NCI-H446 treated with DMSO at 0.1 percent for 48 hours (cell line): ENCODE data around the gene OR3A2.
"Not testable (repeated sequence)": the region's sequence is repeated elsewhere in the genome, so short reads cannot be mapped to it uniquely, and the experiment has no call there.

Experiments used
- DNase-seq: peaks from one replicate; lab custom pipeline; 2025; lab: John Stamatoyannopoulos, UW

Gene OR3A2

DNA sequence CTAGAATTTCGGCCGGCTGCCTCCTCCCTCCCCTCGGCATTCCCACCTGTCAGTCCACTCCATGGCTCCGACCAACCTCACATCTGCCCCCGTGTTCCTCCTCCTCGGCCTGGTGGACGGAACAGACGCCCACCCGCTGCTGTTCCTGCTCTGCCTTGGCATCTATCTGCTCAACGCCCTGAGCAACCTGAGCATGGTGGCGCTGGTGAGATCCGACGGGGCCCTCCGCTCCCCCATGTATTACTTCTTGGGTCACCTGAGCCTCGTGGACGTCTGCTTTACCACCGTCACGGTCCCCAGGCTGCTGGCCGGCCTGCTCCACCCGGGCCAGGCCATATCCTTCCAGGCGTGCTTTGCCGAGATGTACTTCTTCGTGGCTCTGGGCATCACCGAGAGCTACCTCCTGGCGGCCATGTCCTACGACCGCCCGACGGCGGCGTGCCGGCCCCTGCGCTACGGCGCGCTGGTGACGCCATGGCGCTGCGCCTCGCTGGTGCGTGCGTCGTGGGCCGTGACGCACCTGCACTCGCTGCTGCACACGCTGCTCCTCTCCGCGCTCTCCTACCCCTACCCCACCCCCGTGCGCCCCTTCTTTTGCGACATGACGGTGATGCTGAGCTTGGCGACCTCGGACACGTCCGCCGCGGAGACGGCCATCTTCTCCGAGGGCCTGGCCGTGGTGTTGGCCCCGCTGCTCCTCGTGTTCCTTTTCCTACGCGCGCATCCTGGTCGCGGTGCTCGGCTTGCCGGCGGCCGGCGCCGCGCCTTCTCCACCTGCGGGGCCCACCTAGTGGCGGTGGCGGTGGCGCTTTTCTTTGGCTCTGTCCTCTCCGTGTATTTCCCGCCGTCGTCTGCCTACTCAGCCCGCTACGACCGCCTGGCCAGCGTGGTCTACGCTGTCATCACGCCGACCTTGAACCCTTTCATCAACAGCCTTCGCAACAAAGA is at the start of gene OR3A2:
Gene OR3A2, minus strand, starts transcription at position 440 of the 948 bp plus-strand sequence.
- DNase-seq, result no peak

GRCh38 chr17:3433741-3434140 is 47.6 kb upstream of the OR3A2 start, which contains the start of gene OR1E2:
OR1E2 (minus strand) TSS chr17:3433841; CDS start chr17:3433841, 0 bp downstream.
- DNase-seq, result no peak

GRCh38 chr17:3433215-3433614 is 47.1 kb upstream of the OR3A2 start:
- DNase-seq, result not testable (repeated sequence)

- no peak for DNase-seq
These were observed 32.1 kb upstream of the OR3A2 start for GRCh38 chr17:3418222-3418621.

DNA sequence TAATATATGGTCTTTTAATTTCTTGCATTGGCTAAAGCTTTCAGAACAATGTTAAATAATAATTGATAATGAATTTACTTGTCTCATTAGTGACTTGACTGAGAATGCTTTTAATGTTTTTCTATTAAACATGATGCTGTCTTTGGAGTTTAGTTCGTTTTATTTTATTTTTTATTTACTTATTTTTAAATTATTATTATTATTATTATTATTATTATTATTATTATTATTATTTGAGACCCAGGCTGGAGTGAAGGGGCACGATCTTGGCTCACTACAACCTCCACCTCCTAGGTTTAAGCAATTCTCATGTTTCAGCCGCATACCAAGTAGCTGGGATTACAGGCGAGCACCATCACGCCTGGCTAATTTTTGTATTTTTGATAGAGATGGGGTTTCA is 29.5 kb upstream of the OR3A2 start:
- no peak for DNase-seq

GRCh38 chr17:3412216-3412615 is 26.1 kb upstream of the OR3A2 start:
- not testable (repeated sequence) for DNase-seq

DNA sequence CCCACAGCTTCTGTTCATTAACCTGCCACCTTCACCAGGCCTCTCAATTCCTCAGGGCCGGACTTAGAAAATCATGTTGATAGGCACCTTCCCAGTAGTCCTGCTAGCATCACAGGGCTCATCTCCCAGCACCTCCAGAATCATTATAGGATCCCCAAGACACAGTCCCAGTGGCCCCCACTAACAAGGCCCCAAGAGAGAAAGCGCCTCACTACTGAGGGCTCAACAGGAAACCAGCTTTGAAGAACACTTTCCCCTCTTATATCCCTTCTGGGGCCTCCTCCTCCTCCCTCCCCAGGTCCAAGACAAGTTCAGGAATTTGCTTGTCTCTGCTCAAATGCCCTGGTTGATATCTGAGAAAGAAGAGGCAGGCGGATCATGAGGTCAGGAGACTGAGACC is 25.0 kb upstream of the OR3A2 start, which contains the start of gene OR3A3:
Gene OR3A3, plus strand, starts transcription at position 301 of the 400 bp plus-strand sequence.
- DNase-seq, result no peak

GRCh38 chr17:3403856-3404255 is 17.7 kb upstream of the OR3A2 start:
- DNase-seq, result not testable (repeated sequence)

GRCh38 chr17:3401786-3402185 is 15.7 kb upstream of the OR3A2 start:
- no peak for DNase-seq

GRCh38 chr17:3400055-3400454 is 13.9 kb upstream of the OR3A2 start:
- DNase-seq, result no peak

- no peak for DNase-seq
These were observed 12.2 kb upstream of the OR3A2 start, which contains the start of gene OR1E1 for GRCh38 chr17:3398310-3398709. OR1E1 (minus strand) TSS chr17:3398410; CDS start chr17:3398410, 0 bp downstream.

- DNase-seq, result not testable (repeated sequence)
These were observed 11.7 kb upstream of the OR3A2 start for GRCh38 chr17:3397801-3398200.

- DNase-seq, result no peak
These were observed 3.7 kb upstream of the OR3A2 start for GRCh38 chr17:3389791-3390190.

DNA sequence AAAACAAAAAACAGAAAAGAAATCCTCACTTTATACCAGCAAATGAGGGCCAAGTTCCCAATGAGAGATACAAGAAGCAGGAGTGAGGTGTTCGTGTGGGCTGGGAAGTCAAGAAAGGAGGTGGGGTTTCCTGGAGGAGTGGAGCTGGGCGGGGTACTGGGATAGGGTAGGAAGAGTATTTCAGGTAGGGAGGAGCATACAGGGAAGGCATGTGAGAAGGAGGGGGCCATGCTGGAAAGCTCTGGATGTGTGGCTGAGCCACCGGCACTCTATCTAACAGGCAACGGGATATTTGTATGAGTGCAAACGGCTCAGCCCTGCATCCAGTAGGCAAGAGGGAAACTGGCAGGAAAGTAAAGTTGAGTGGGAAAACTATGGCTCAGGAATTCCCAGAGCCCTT is 4.2 kb downstream of the OR3A2 start:
- DNase-seq, result no peak

- no peak for DNase-seq
These were observed 7.8 kb downstream of the OR3A2 start for GRCh38 chr17:3378321-3378720.

GRCh38 chr17:3371167-3371566 is 14.9 kb downstream of the OR3A2 start:
- DNase-seq, result not testable (repeated sequence)

DNA sequence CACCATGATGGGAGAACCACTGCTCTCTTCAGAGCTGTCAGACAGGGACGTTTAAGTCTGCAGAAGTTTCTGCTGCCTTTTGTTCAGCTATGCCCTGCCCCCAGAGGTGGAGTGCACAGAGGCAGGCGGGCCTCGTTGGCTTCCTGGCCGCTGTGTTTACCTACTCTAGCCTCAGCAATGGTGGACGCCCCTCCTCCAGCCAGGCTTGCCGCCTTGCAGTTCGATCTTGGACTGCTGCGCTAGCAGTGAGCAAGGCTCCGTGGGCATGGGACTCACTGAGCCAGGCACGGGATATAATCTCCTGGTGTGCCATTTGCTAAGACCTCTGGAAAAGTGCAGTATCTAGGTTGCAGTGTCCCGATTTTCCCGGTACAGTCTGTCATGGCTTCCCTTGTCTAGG is 43.3 kb downstream of the OR3A2 start:
- not testable (repeated sequence) for DNase-seq

DNA sequence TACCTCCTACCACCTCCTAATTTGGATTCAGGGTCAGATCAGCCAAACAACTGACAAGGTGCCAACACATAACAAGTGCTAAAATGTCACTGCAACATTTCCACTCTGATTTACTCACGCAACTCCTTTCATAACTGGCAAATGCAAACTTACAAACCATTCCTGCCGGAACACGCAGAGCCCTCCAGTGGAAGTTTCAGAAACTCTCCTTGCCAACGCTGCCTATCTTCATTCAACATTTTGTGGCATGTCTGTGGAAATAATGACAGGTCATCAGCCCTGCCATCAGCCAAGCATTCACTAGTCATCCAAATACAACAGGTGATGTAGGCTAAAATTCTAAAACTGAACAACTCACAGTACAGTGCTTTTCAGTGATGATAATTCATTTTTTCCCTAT is 50.2 kb downstream of the OR3A2 start:
- no peak for DNase-seq

GRCh38 chr17:3318336-3318735 is 67.8 kb downstream of the OR3A2 start:
- no peak for DNase-seq

DNA sequence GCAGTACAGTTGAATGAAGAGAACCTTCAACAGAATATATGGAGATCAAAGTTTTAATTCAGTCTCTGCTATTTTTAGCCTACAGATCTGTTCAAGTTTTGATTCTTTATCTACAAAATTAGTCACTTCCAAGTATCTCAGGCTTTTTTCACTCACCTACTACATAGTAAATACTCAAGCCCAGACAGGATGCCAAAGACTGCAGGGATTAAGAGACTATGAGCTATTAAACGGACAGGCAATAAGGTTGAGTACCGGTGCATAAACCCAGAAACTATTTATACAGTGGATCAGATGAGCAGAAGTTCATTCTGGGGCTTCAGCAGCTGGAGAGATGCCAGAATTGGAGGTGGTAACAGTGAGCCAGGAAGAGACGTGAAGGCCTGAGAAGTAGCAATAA is 69.3 kb downstream of the OR3A2 start:
- no peak for DNase-seq

- DNase-seq, result no peak
These were observed 77.5 kb downstream of the OR3A2 start for GRCh38 chr17:3308603-3309002.

- DNase-seq, result no peak
These were observed 87.8 kb downstream of the OR3A2 start, which contains the start of gene OR3A1 for GRCh38 chr17:3298260-3298659. OR3A1 (minus strand) TSS chr17:3298360; CDS start chr17:3292582, 5,778 bp downstream.

- no peak for DNase-seq
These were observed 90.5 kb downstream of the OR3A2 start for GRCh38 chr17:3295632-3296031.
